ENCODE data around the gene ADAM23. TPM values are rescaled to one million over a fixed set of nuclear protein-coding genes. Genes with fewer than 3 reads are reported as not detected.
"Not testable (repeated sequence)": the region's sequence is repeated elsewhere in the genome, so short reads cannot be mapped to it uniquely, and the experiment has no call there.

ADAM23 gene
- not detected for polyA plus RNA-seq

- peaks cover 0 to 5% (median 0%) of the 10 kb centered on the region in 3 donors for H3K36me3 Mint-ChIP-seq
- no peak for DNase-seq
- peaks cover 2 to 10% of the 10 kb centered on the region in 2 donors for H3K4me1 Mint-ChIP-seq
- H3K27ac Mint-ChIP-seq = no peak within 1 kb of the TSS
- peak within 1 kb of the TSS; percentile 5 to 76 (median 45) for H3K4me3 Mint-ChIP-seq
- H3K9me3 Mint-ChIP-seq = peaks cover 0 to 5% (median 0%) of the 10 kb centered on the region in 6 donors
- peaks cover 8 to 33% (median 21%) of the 10 kb centered on the region in 3 donors for H3K27me3 Mint-ChIP-seq (ENCODE audit: low read depth in 3 of 3)
Observed at GRCh38 chr2:206442833-206443734, at the start of gene ADAM23. TSS of gene ADAM23 (plus strand) at chr2:206443532. CDS start at chr2:206443867, 335 bp downstream.

- peaks cover 0 to 5% (median 2%) of the 10 kb centered on the region in 6 donors for H3K9me3 Mint-ChIP-seq
Observed at GRCh38 chr2:206396211-206396610, 47.1 kb upstream of the ADAM23 start.

GRCh38 chr2:206402956-206403569 is 40.3 kb upstream of the ADAM23 start:
- peaks cover 0 to 11% (median 0%) of the 10 kb centered on the region in 6 donors for H3K9me3 Mint-ChIP-seq
- not testable (repeated sequence) for H3K4me3 Mint-ChIP-seq; H3K36me3 Mint-ChIP-seq; H3K27me3 Mint-ChIP-seq (ENCODE audit: low read depth in 3 of 3); H3K4me1 Mint-ChIP-seq; H3K27ac Mint-ChIP-seq; DNase-seq

More at GRCh38 chr2:206396211-206396610, 47.1 kb upstream of the ADAM23 start:
- Mint-ChIP-seq H3K4me1 (no peaks in the 10 kb centered on the region), H3K27ac (no peak overlapping the region), H3K27me3 (ENCODE audit: low read depth in 3 of 3) (peaks cover 0 to 2% (median 0%) of the 10 kb centered on the region in 3 donors), H3K36me3 (no peaks in the 10 kb centered on the region), H3K4me3 (no peak overlapping the region)
- no peak for DNase-seq

- Mint-ChIP-seq H3K4me3 (no peak overlapping the region), H3K9me3 (peaks cover 0 to 12% (median 2%) of the 10 kb centered on the region in 6 donors), H3K4me1 (no peaks in the 10 kb centered on the region), H3K27me3 (ENCODE audit: low read depth in 3 of 3) (peaks cover 0 to 3% (median 0%) of the 10 kb centered on the region in 3 donors), H3K27ac (no peak overlapping the region), H3K36me3 (no peaks in the 10 kb centered on the region)
- no peak for DNase-seq
Observed at GRCh38 chr2:206408323-206409320, 34.7 kb upstream of the ADAM23 start.

GRCh38 chr2:206410714-206411113 is 32.6 kb upstream of the ADAM23 start:
- no peak overlapping the region for H3K27ac Mint-ChIP-seq
- H3K27me3 Mint-ChIP-seq (ENCODE audit: low read depth in 3 of 3) = peaks cover 0 to 2% (median 0%) of the 10 kb centered on the region in 3 donors
- peaks cover 0 to 12% (median 2%) of the 10 kb centered on the region in 6 donors for H3K9me3 Mint-ChIP-seq
- H3K4me1 Mint-ChIP-seq = no peaks in the 10 kb centered on the region
- DNase-seq = no peak
- no peak overlapping the region for H3K4me3 Mint-ChIP-seq
- H3K36me3 Mint-ChIP-seq = no peaks in the 10 kb centered on the region

- DNase-seq = no peak
- H3K27me3 Mint-ChIP-seq (ENCODE audit: low read depth in 3 of 3) = peaks cover 0 to 3% (median 2%) of the 10 kb centered on the region in 3 donors
- no peaks in the 10 kb centered on the region for H3K4me1 Mint-ChIP-seq
- H3K4me3 Mint-ChIP-seq = no peak overlapping the region
- peaks cover 0 to 20% (median under 1%) of the 10 kb centered on the region in 6 donors for H3K9me3 Mint-ChIP-seq
- H3K36me3 Mint-ChIP-seq = no peaks in the 10 kb centered on the region
- H3K27ac Mint-ChIP-seq = no peak overlapping the region
Observed at GRCh38 chr2:206415618-206416243, 27.6 kb upstream of the ADAM23 start.

GRCh38 chr2:206418968-206419367 is 24.4 kb upstream of the ADAM23 start:
- H3K4me3 Mint-ChIP-seq = no peak overlapping the region
- H3K27me3 Mint-ChIP-seq (ENCODE audit: low read depth in 3 of 3) = peaks cover 0 to 2% (median 1%) of the 10 kb centered on the region in 3 donors
- H3K36me3 Mint-ChIP-seq = no peaks in the 10 kb centered on the region
- peaks cover 0 to 20% (median 1%) of the 10 kb centered on the region in 6 donors for H3K9me3 Mint-ChIP-seq
- DNase-seq = no peak
- no peak overlapping the region for H3K27ac Mint-ChIP-seq
- no peaks in the 10 kb centered on the region for H3K4me1 Mint-ChIP-seq

- H3K9me3 Mint-ChIP-seq = peaks cover 0 to 20% (median 1%) of the 10 kb centered on the region in 6 donors
- H3K4me1 Mint-ChIP-seq = no peaks in the 10 kb centered on the region
- H3K4me3 Mint-ChIP-seq = no peak overlapping the region
- peaks cover 0 to 2% (median 1%) of the 10 kb centered on the region in 3 donors for H3K27me3 Mint-ChIP-seq (ENCODE audit: low read depth in 3 of 3)
- H3K27ac Mint-ChIP-seq = no peak overlapping the region
- no peaks in the 10 kb centered on the region for H3K36me3 Mint-ChIP-seq
- DNase-seq = no peak
Observed at GRCh38 chr2:206420721-206421120, 22.6 kb upstream of the ADAM23 start.

GRCh38 chr2:206422493-206422892 is 20.8 kb upstream of the ADAM23 start:
- H3K36me3 Mint-ChIP-seq = no peaks in the 10 kb centered on the region
- H3K9me3 Mint-ChIP-seq = peaks cover 0 to 20% (median 3%) of the 10 kb centered on the region in 6 donors
- no peak overlapping the region for H3K4me3 Mint-ChIP-seq
- DNase-seq = no peak
- peaks cover 0 to 2% (median 1%) of the 10 kb centered on the region in 3 donors for H3K27me3 Mint-ChIP-seq (ENCODE audit: low read depth in 3 of 3)
- H3K4me1 Mint-ChIP-seq = no peaks in the 10 kb centered on the region
- no peak overlapping the region for H3K27ac Mint-ChIP-seq

GRCh38 chr2:206423147-206423546 is 20.2 kb upstream of the ADAM23 start:
- Mint-ChIP-seq H3K27ac (no peak overlapping the region), H3K27me3 (ENCODE audit: low read depth in 3 of 3) (peaks cover 0 to 2% (median 1%) of the 10 kb centered on the region in 3 donors), H3K4me3 (no peak overlapping the region), H3K36me3 (no peaks in the 10 kb centered on the region), H3K9me3 (peaks cover 0 to 20% (median 2%) of the 10 kb centered on the region in 6 donors), H3K4me1 (no peaks in the 10 kb centered on the region)
- DNase-seq = no peak

- Mint-ChIP-seq H3K27ac (no peak overlapping the region), H3K4me3 (no peak overlapping the region), H3K36me3 (no peaks in the 10 kb centered on the region), H3K27me3 (ENCODE audit: low read depth in 3 of 3) (peaks cover 0 to 4% (median under 1%) of the 10 kb centered on the region in 3 donors), H3K4me1 (no peaks in the 10 kb centered on the region), H3K9me3 (peaks cover 0 to 19% (median 2%) of the 10 kb centered on the region in 6 donors)
- DNase-seq = no peak
Observed at GRCh38 chr2:206424134-206424533, 19.2 kb upstream of the ADAM23 start.

GRCh38 chr2:206428783-206429182 is 14.5 kb upstream of the ADAM23 start:
- no peak overlapping the region for H3K27ac Mint-ChIP-seq
- H3K4me3 Mint-ChIP-seq = no peak overlapping the region
- H3K9me3 Mint-ChIP-seq = peaks cover 0 to 6% (median 0%) of the 10 kb centered on the region in 6 donors
- DNase-seq = no peak
- no peaks in the 10 kb centered on the region for H3K4me1 Mint-ChIP-seq
- H3K27me3 Mint-ChIP-seq (ENCODE audit: low read depth in 3 of 3) = peaks cover 0 to 3% (median 2%) of the 10 kb centered on the region in 3 donors
- H3K36me3 Mint-ChIP-seq = no peaks in the 10 kb centered on the region

GRCh38 chr2:206430452-206430851 is 12.9 kb upstream of the ADAM23 start:
- Mint-ChIP-seq H3K4me1 (no peaks in the 10 kb centered on the region), H3K27me3 (ENCODE audit: low read depth in 3 of 3) (peaks cover 0 to 7% (median 2%) of the 10 kb centered on the region in 3 donors), H3K4me3 (no peak overlapping the region), H3K9me3 (peaks cover 0 to 6% (median 0%) of the 10 kb centered on the region in 6 donors), H3K27ac (no peak overlapping the region), H3K36me3 (no peaks in the 10 kb centered on the region)
- DNase-seq = no peak
